T-helper 1 cell treated with Interleukin-12 subunit alpha and Interleukin-12 subunit beta and Interleukin-4 antibody, amounts not matched to agents 30 ng/mL and 1 ng/mL, for 36 hours (primary cell): Measurements from ENCODE around the gene FBLIM1. TPM values are rescaled to one million over a fixed set of nuclear protein-coding genes. Genes with fewer than 3 reads are reported as not detected.

Experiments
- intact Hi-C: fragments of 100-400 bp; cut with micrococcal nuclease; formaldehyde crosslinking; loops from one replicate; pipeline ENCODE4 v1.15.1; 2024
- total RNA-seq: library from RNA; stranded (reverse); gene quantifications from 2 replicates; pipeline ENCODE4 v1.2.3, GENCODE V29; 2022

FBLIM1 gene, protein sequence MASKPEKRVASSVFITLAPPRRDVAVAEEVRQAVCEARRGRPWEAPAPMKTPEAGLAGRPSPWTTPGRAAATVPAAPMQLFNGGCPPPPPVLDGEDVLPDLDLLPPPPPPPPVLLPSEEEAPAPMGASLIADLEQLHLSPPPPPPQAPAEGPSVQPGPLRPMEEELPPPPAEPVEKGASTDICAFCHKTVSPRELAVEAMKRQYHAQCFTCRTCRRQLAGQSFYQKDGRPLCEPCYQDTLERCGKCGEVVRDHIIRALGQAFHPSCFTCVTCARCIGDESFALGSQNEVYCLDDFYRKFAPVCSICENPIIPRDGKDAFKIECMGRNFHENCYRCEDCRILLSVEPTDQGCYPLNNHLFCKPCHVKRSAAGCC
- total RNA-seq: not detected in 2 replicates

DNA sequence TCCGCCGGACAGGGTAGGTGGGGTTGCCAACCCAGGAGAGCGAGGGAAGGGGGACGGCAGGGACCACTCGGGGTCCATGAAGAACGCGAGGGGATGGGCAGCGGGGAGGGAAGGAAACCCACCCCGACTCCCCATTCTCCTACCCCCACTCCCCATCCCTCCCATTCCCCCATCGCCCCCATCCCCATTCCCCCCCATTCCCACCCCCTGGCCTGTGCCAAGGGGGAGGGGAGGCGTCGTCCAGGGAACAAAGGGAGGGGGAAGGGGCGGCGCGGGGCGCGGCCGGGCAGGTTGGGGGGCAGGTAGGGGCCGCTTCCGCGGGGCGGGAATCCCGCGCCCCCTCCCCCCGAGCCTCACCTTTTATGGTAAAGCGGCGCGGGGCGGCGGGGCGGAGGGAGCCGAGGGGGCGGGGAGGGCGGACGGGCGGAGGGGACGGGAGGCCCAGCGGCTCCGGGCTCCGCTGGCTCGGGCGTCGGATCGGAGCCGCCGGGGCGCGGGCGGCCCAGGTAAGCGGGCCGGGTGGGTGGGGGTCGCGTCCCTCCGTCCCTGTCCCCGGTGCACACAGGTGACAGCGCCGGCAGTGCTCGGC lies at the start of gene FBLIM1:
Gene FBLIM1, plus strand, starts transcription at position 453 of the 589 bp plus-strand sequence. CDS start 6,189 bp downstream, outside the sequence.
- intact Hi-C loops: no loop called here

DNA sequence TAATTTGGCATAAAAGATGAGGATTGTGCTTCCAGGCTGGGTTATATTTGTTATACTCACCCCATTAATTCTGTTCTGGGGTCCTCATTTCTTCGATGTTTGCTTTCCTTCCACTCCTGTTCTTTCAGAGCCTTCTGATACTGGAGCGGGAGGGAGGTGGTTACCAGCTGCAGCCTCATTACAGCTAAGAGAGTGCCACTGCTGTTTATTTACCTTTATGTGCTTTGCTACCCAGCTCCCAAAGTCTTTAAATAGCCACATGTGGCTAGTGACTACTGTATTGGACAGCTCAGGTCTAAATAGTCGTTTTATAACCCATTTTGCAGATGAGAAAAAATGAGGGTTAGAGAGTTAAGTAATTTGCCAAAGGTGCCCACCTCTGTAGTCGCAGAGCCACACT lies 49.4 kb upstream of the FBLIM1 start:
- intact Hi-C loops: no loop called here

DNA sequence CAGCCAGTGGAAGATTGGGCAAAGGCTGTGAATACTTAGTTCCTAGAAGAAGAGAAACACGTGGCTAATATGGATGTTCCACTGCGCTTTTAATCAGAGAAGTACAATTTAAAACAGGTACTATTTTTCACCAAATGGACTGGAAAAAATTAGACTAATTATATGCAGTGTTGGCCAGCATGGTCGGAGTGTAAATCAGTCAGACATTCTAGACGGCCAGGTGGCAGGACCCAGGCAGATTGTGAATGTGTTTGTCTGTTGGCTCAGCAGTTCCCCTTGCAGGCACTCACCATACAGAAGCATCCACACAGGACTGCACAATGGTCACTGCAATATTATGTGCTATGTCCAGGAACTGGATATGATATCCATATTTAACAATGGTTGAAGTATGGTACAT lies 46.4 kb upstream of the FBLIM1 start:
- intact Hi-C loops: no loop called here

DNA sequence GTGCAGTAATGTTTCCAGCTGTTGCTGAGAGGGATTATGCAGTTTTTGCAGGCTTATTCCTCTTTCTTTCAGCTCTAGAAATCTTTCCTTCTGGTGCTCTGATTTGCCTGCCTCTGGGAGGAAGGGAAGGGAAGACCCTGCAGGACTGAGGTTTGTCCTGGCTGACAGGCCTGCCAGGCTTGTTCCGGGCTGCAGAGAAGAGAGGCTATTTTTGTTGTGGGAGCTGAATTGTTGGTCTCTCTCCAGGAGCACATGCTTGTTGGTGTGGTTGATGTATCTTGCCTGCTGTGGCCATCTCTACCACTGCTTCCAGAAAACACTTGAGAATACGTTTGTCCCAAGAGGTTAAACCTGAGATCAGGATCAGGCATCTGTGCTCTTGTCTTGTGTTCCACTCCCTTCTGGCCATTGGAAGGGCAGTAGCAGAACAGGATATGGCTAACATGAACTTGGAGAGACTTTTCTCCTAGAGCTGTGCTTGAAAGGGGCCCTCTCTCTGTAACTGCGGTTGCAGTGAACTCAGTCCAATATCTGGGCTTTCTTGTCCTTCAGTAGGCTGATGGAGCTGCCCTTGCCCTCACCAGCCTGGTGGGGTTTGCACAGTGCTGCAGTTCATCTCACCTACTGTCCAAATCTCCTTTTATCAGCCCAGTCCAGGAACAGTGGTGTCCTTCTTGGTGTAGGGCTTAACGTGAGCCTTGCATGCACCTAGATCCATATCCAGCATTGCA lies 44.0 kb upstream of the FBLIM1 start:
- intact Hi-C loops: no loop called here

DNA sequence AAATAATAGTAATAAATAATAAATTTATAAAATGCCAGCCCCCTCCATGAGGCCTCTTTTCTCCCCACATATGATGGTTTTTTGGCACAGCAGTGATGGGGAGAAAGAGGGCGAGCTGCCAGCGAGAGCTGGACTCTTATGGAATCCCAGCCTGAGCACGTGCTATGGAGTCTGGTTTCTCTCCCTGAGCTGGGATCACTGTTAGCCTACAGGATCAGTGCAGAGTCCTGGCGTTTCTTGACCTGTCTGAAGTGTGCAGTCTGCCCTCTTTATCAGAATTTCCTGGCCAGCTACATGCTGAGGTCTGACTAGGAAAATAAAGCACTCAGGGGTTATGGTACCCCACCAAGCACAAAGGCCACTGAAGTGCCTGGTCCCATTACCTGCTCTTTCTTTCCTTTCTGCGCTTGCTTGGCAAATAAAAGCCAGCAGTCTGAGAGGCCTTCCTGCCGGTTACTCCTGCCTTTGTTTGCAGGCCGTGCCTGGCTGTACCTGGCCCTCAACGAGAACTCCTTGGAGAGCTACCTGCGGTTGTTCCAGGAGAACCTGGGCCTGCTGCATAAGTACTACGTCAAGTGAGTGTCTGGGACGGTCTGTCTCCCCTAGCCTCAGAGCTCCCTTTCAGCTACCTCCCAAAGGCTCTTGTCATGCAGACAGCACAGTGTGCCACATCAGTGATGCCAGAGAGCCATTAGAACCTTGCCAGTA lies 41.0 kb upstream of the FBLIM1 start:
- intact Hi-C loops: no loop called here

DNA sequence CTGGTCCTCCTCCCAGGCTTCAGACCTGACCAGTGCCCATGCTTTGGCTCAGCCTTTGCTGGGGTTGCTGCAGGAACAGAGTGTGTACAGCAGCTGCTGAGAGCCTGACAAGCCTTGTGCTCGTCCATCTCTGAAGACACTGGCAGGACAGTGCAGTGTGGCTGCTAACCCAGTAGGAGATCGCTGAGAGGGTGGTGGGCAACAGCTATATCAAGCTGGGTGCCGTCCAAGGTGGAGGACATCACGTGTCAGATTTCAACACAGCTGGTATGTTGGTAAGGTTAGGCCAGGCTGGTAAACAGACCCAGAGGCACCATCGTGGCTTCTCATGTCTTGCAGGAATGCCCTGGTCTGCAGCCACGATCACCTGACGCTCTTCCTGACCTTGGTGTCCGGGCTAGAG lies 40.4 kb upstream of the FBLIM1 start:
- intact Hi-C loops: no loop called here

DNA sequence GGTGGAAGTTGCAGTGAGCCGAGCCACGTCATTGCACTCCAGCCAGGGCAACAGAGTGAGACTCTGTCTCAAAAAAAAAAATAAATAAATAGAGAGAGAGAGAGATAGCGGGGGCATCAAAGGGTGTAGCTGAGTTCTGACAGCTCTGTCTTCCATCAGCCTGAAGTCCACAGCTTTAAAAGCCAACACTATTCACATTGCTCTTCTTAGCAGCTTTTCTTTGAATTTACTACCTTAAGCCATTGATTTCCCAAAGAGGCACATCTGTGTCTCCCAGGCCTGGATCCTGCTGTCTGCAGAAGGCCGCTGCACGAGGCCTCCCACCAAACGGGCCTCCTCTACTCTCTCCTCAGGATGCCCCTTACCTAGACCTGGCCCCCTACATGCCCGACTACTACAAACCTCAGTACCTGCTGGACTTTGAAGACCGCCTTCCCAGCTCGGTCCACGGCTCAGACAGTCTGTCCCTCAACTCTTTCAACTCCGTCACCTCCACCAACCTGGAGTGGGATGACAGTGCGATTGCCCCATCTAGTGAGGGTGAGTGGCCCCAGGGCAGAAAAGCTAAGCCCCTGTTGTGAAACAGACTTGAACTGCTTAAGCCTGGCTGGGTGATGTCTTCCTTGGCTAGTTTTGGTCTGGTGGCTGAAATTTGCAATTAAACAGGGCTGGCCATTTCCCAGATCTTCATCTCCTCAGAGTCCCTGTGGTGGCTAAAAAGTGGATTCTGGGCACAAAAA lies 39.0 kb upstream of the FBLIM1 start:
- intact Hi-C loops: no loop called here

DNA sequence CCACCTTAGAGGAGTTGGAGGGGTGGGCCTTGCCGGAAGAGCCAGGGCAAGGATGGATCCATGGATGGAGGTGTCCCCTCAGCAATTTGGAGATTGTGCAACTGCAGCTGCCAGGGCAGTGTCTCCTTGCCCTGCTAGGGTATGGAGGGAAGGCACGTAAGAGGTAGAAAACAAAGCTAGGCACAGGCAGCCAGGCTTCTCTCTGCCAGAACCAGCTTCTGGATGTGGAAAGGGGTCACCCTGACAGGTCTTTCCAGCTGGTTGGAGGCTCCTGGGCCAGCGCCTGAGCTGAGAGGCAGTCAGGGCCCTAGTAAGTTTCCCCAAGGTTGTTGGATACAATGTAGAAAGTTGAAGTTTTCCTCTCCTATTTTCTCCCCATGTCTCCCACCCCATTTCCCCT lies 37.7 kb upstream of the FBLIM1 start:
- intact Hi-C loops: no loop called here

DNA sequence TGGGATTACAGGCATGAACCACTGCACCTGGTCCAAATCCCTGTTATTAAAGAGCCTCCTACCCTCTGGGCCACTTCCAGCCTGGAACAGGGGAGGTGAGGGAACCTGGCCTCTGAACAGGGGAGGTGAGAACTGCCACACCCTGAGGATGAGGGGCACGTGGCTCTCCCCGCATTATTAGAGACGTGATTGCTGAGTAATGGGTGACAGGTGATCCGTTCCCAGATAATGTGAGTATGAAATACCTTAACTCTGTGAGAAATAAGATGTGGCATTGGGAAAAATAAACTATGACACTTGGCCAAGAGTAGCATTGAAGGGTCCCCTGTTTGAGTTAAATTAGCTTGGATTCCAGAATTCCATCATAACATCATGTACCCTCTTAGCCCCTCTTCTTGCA lies 36.2 kb upstream of the FBLIM1 start:
- intact Hi-C loops: no loop called here

DNA sequence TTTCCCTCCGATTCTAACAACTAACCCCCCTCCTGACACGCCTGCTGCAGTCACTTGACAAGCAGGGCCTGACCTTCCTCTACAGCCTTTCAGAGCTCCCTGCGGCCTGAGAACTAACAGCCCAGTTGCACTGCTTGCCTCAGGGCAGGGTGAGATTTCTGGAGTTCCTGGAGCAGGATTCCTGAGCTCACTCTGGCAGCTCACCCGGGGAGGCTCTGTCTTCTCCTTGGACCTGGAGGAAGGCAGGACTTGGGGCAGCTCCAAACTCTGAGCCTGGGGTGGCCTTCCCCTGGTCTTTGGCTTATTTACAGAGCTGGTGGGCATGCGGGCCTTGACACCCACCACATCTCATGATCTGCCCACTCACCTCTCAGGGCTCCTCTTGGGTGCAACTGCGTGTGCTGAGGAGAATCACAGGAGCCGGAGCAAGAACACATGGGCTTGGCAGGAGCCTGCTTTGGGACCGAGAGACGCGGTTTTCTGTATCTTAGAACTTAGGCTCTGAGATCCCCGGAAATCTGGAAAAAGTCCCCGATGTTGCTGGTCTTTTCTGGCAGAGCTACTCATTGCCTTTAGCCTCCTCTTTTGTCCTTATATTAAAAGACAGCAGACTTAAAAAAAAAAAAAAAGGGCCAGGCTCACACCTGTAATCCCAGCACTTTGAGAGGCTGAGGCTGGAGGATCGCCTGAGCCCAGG lies 35.6 kb upstream of the FBLIM1 start:
- intact Hi-C loops: no loop called here

DNA sequence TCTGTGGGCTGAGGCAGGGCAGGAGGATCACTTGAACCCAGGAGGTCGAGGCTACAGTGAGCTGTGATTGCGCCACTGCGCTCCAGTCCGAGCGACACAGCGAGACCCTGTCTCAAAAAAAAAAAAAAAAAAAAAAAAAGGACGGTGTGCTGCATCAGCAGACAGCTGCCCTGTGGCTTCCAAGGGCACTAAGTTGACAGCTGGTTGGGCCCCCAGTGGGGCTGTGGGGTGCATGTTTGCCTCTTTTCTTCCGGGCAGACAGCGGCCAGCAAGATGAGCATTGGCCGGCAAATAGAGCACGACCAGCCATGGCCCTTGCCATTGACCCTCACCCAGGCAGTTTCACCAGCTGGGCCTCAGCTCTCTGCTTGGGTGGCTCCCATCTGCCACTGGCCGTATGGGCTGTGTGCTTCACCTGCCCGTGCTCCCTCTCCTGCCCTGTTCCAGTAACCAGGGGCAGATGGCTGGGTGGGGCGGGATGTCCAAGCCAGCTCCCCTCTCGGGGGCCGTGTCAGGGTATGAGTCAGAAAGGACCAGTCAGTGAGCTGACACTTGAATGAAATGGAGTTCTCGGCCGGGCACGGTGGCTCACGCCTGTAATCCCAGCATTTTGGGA lies 34.9 kb upstream of the FBLIM1 start:
- intact Hi-C loops: no loop called here

DNA sequence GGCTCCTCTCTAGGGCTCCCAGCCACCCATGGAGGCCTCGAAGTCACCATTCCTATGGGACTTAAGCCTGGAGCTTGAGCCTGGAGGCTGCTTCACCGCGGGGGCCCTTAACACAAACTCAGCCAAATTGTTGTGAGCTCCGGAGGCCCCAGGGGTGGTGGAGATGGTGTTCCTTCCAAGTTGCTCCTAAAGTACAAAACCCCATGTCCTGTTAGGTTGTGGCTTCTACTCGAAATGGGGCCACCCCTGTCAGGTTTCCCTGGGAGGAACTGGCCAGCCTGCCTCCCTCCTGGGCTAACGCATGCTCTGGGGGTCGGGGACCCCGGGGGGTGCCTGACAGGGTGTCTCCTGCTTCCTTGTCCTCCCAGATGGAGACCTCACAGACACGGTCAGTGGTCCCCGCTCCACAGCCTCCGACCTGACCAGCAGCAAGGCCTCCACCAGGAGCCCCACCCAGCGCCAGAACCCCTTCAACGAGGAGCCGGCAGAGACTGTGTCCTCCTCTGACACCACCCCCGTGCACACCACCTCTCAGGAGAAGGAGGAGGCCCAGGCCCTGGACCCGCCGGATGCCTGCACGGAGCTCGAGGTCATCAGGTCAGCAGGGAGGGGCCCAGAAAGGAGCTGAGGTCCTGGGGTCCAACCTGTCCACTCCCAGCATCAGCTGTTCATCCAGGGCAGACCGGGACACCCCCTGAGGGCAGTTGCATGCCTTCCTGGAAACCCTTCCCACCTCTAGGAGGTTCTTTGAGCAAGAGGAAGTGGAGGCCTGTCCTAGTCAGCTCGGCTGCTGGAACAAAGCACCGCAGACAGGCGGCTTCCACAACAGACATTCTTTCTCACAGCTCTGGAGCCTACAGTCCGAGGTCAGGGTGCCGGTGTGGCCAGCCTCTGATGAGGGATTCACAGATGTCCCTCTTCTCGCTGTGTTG lies 33.4 kb upstream of the FBLIM1 start:
- intact Hi-C loops: no loop called here

DNA sequence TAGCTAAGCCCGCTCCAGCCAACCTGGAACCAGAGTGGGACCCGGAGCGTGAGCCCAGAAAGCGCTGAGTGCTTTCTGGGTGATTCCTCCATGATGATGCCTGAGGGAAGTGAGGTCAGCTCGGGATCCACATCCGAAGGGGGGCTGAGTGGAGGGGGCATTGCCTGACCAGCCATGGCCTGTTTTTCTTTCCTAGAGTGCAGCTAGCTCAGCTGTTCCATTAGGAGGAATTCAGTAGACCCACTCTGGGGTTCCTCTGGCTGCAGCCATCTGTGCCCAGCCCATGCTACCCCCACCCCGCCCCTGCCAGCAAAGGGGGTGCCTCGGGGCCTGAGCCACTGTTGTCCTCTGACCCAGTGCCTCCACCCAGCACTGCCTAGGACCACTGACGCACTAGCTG lies 32.1 kb upstream of the FBLIM1 start:
- intact Hi-C loops: no loop called here

DNA sequence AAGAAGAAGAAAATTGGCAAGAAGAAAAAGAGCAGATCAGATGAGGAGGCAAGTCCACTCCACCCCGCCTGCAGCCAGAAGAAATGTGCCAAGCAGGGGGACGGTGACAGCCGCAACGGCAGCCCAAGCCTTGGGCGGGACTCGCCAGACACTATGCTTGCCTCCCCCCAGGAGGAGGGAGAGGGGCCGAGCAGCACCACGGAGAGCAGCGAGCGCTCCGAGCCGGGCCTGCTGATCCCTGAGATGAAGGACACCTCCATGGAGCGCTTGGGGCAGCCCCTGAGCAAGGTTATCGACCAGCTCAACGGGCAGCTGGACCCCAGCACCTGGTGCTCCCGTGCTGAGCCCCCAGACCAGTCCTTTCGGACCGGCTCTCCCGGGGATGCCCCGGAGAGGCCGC lies 31.6 kb upstream of the FBLIM1 start:
- intact Hi-C loops: no loop called here

DNA sequence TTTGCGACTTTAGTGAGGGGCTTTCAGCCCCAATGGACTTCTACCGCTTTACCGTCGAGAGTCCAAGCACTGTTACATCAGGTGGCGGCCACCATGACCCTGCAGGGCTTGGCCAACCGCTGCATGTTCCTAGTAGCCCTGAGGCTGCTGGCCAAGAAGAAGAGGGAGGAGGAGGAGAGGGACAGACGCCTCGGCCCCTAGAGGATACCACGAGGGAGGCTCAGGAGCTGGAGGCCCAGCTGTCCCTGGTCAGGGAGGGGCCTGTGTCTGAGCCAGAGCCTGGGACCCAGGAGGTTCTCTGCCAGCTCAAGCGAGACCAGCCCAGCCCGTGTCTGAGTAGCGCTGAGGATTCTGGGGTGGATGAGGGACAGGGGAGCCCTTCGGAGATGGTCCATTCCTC lies 31.2 kb upstream of the FBLIM1 start:
- intact Hi-C loops: no loop called here

DNA sequence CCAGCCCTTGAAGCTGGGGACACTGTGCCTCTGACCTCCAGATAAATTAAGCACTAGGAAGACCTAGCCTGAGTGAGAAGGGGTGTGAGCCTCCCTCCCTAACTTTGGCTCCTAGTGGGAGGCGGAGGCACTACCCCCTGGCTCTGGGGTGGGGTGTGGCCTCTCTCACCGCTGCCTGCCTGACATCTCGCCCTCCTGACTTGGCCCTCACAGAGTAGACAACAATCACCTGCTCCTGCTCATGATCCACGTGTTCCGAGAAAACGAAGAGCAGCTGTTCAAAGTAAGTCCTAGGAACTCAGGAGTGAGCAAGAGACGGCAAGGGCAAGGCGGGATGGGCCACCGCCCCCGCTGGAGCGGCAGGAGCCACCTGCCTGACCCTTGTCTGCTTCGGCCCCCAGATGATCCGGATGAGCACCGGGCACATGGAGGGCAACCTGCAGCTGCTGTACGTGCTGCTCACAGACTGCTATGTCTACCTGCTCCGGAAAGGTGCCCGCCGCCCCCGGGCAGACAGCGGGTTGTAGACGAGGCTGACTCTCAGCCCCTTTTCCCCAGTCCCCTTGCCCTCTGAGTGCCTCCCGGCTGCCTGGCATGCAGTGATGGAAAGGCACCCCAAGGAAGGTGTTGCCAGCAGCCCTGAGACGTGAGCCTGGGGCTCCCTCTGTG lies 30.6 kb upstream of the FBLIM1 start:
- intact Hi-C loops: no loop called here

DNA sequence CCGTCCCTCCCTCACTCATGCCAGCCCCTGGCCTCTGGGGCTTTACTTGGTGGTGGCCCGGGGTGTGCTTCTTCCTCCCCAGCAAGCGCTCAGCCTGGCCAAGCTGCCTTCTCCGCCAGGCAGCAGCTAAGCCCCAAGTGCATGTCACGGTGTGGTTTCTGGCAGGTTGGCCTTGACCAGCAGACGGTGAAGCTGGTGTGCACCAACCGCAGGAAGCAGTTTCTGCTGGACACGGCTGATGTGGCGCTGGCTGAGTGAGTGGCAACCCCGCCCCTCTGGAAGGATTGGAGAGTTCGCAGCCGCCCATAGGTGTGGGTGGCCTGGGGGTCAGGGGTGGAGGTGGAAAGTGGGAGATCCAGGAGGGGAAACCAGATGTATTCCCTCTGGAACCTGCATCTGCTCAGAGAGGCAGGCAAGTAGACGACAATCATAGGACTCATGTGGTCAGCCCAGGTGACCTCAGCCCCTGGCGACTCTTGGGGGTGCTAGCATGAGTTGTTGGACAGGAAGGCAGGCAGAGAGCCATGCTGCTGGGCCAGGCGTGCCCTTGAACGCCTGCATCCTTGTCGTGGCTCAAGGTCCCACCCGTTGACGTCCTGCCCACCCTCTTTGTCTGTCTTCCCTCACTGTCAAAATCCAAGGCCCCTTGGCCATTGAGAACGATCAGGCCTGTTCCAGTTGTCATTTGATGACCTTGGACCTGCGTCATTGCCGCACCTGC lies 29.5 kb upstream of the FBLIM1 start:
- intact Hi-C loops: no loop called here

DNA sequence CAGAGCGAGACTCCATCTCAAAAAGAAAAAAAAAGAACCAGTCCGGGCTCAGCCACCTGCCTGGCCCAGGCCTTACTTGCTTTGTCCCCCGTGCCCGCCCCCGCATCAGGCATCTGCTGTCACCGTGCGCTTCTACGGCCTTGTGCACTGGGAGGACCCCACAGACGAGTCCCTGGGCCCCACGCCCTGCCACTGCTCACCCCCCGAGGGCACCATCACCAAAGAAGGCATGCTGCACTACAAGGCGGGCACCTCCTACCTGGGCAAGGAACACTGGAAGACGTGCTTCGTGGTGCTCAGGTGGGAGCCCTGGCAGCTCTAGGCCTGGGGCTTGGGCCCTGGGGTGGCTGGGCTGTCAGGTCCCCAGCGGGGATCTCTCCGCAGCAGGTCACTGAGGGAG lies 28.2 kb upstream of the FBLIM1 start:
- intact Hi-C loops: no loop called here
